CD4-positive, alpha-beta memory T cell (primary cell): ENCODE data around the gene RAPGEF3. TPM values are rescaled to one million over a fixed set of nuclear protein-coding genes. Genes with fewer than 3 reads are reported as not detected.

Experiments
- CTCF ChIA-PET: fragments of 350-600 bp; sonication (Branson Sonifier 250); formaldehyde crosslinking; loops from one replicate; lab custom pipeline; 2021; ENCODE audit warnings: inconsistent platforms; ENCODE audit not compliant: partially characterized antibody; lab: Charles Lee
- POLR2A ChIA-PET: fragments of 350-600 bp; sonication (Branson Sonifier 250); formaldehyde crosslinking; loops from one replicate; lab custom pipeline; 2021; ENCODE audit not compliant: partially characterized antibody; lab: Charles Lee
- DNase-seq, 5 donors: peaks; one replicate each; pipeline versions ENCODE4 v3.0.0 to v3.0.0-alpha.2; 2020 to 2022; ENCODE audit warnings: mixed read lengths in 1 of 5
- H3K27ac ChIP-seq: one replicate; pipeline ENCODE4 v1.7.0; 2013; ENCODE audit warnings: low read depth, low read length
- H3K27me3 ChIP-seq: 2 replicates; pipeline ENCODE4 v1.7.0; 2013; ENCODE audit warnings: mild to moderate bottlenecking, low read length, moderate library complexity; ENCODE audit not compliant: insufficient read depth
- H3K36me3 ChIP-seq: 2 replicates; pipeline ENCODE4 v1.7.0; 2013; ENCODE audit warnings: mild to moderate bottlenecking, low read length, moderate library complexity; ENCODE audit not compliant: insufficient read depth
- H3K4me1 ChIP-seq: 2 replicates; pipeline ENCODE4 v1.7.0; 2013; ENCODE audit warnings: mild to moderate bottlenecking, low read length, moderate library complexity; ENCODE audit not compliant: insufficient read depth
- H3K4me3 ChIP-seq, 2 donors: one replicate each; pipeline ENCODE4 v1.7.0; 2013; ENCODE audit warnings: low read length in 2 of 2, mild to moderate bottlenecking in 1 of 2
- H3K9me3 ChIP-seq, 2 donors: one replicate each; pipeline ENCODE4 v1.7.0; 2013; ENCODE audit warnings: low read length in 2 of 2, control low read depth in 1 of 2; ENCODE audit not compliant: control insufficient read depth in 1 of 2
- H3K27ac Mint-ChIP-seq, 7 donors: one replicate each; pipeline ENCODE4 v1.8.0; 2020 to 2021; ENCODE audit warnings: mixed read lengths in 7 of 7, mild to moderate bottlenecking in 6 of 7, inconsistent platforms in 3 of 7, moderate library complexity in 3 of 7
- H3K27me3 Mint-ChIP-seq, 2 donors: one replicate each; pipeline ENCODE4 v1.8.0; 2020 to 2021; ENCODE audit warnings: mixed read lengths in 2 of 2
- H3K36me3 Mint-ChIP-seq, 2 donors: one replicate each; pipeline ENCODE4 v1.8.0; 2020 to 2021; ENCODE audit warnings: mixed read lengths in 2 of 2, inconsistent platforms in 1 of 2, mild to moderate bottlenecking in 1 of 2
- H3K4me1 Mint-ChIP-seq, 4 donors: one replicate each; pipeline ENCODE4 v1.8.0; 2020 to 2021; ENCODE audit warnings: mixed read lengths in 4 of 4, mild to moderate bottlenecking in 1 of 4
- H3K4me3 Mint-ChIP-seq, 8 donors: one replicate each; pipeline ENCODE4 v1.8.0; 2020 to 2021; ENCODE audit warnings: mixed read lengths in 8 of 8, mild to moderate bottlenecking in 7 of 8, moderate library complexity in 6 of 8, inconsistent platforms in 3 of 8
- H3K9me3 Mint-ChIP-seq, 8 donors: one replicate each; pipeline ENCODE4 v1.8.0; 2020 to 2021; ENCODE audit warnings: mixed read lengths in 8 of 8, mild to moderate bottlenecking in 5 of 8, inconsistent platforms in 3 of 8, moderate library complexity in 1 of 8
- intact Hi-C: fragments of 100-400 bp; cut with micrococcal nuclease; formaldehyde crosslinking; loops from one replicate; pipeline ENCODE4 v1.15.1; 2023
- polyA plus RNA-seq, 2 donors: library from polyadenylated mRNA; unstranded; fragments of 300-500 nt; fragmentation: Illumina TruSeq; gene quantifications; one replicate each; pipeline ENCODE4 v1.2.3, GENCODE V29; 2021
- total RNA-seq, 2 experiments: library from RNA; stranded (reverse); gene quantifications; one replicate each; pipeline ENCODE4 v1.2.3, GENCODE V29; 2021

RAPGEF3 gene
- total and polyA plus RNA-seq, 4 experiments from 2014 or later, result 0.14 to 0.39 (median 0.15) TPM; not detected in 1

DNA sequence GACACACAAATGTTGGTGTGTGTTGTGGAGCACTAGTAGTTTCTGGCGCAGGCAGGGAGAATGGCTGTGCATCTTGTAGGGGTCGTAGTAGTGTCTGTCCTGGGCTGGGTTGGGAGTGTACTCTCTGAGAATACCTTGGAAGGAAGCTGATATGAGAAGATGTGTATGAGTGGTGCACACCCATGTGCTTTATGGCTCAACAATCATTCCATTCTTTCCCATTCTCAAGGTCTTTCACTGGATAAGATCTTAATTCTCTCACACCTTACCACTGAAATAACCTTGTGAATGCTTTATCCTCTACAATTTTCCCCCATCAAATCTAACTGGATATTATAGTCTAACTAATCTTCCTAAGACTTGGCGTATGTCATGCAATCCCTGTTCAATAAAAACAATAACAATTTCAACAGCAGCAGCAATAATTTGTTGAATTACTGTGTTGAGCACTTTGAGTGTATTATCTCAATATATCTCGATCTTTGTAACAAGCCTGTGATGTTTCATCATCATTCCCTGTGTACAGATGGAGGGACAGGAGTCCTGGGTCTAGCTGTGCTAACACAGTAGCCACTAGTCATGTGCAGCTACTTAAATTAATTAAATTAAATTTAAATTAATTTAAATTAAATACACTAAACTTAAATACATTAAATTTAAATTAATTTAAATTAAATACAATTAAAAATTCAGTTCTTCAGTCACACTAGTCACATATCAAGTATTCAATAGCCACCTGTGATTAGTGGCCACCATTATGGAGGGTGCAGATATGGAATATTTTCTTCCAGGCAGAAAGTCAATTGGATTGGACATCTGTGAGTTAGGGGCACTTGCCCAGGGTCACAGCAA, 10.8 kb upstream of the RAPGEF3 start:
- no peaks in the 10 kb centered on the region for H3K36me3 ChIP-seq
- H3K4me1 ChIP-seq, result peaks cover 14% of the 10 kb centered on the region
- intact Hi-C loops, result no loop called here
- H3K9me3 ChIP-seq, result no peaks in the 10 kb centered on the region
- no peak overlapping the region for H3K4me3 ChIP-seq
- no peak overlapping the region for H3K4me3 Mint-ChIP-seq
- no peak overlapping the region for H3K27ac ChIP-seq
- peaks cover 0 to 2% (median 0%) of the 10 kb centered on the region in 8 donors for H3K9me3 Mint-ChIP-seq
- H3K36me3 Mint-ChIP-seq, result no peaks in the 10 kb centered on the region
- ChIA-PET POLR2A (interaction anchor here (0.8 to 1.5 kb wide), 4 partner anchors 25 to 51 kb away, joined by 3 read pairs; no protein-coding TSS in a partner anchor), CTCF (interaction anchor here (0.5 to 20.2 kb wide), 14 partner anchors 7 to 683 kb away, joined by 3 to 671 read pairs (median 7); partner anchors contain the start of genes RAPGEF3 and RPAP3)
- peaks cover 9 to 27% (median 17%) of the 10 kb centered on the region in 4 donors for H3K4me1 Mint-ChIP-seq
- no peaks in the 10 kb centered on the region for H3K27me3 Mint-ChIP-seq
- no peak for DNase-seq
- no peak overlapping the region for H3K27ac Mint-ChIP-seq
- H3K27me3 ChIP-seq, result no peaks in the 10 kb centered on the region

DNA sequence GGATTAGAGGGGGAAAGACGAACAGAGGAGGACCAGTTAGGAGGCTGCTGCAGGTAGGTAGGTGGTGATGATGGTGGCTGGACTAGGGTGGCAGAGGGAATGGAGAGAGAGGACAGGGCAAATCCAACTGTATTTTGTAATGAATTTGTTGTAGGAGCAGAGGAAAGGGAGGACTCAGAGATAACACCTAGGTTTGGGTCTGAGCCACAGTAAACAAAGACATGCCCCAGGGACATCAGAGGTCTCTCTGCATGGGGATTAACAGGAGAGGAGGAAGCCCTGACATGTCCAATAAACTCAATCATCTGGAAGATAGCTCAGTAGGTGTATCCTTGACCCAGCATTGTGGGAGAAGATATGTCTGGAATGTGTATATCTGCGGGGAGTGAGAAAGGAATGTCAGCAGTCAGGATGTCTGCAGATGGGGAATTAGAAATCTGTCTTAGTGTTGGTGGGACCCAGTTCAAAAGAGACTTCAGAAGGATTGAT, 9.7 kb upstream of the RAPGEF3 start:
- Histone ChIP-seq H3K4me1 (peaks cover 5% of the 10 kb centered on the region), H3K36me3 (no peaks in the 10 kb centered on the region), H3K9me3 (no peaks in the 10 kb centered on the region), H3K27me3 (no peaks in the 10 kb centered on the region), H3K27ac (no peak overlapping the region), H3K4me3 (no peak overlapping the region)
- intact Hi-C loops, result no loop called here
- no peaks in the 10 kb centered on the region for H3K36me3 Mint-ChIP-seq
- no peak for DNase-seq
- CTCF ChIA-PET, result interaction anchor here (0.6 to 20.2 kb wide), 13 partner anchors 8 to 103 kb away, joined by 3 to 671 read pairs (median 15); partner anchors contain the start of genes RAPGEF3 and RPAP3
- H3K9me3 Mint-ChIP-seq, result peaks cover 0 to 2% (median 0%) of the 10 kb centered on the region in 8 donors
- H3K4me3 Mint-ChIP-seq, result no peak overlapping the region
- H3K27me3 Mint-ChIP-seq, result no peaks in the 10 kb centered on the region
- peaks cover 6 to 18% (median 10%) of the 10 kb centered on the region in 4 donors for H3K4me1 Mint-ChIP-seq
- H3K27ac Mint-ChIP-seq, result no peak overlapping the region
- POLR2A ChIA-PET, result interaction anchor here (0.8 to 2.2 kb wide), 5 partner anchors 24 to 65 kb away, joined by 3 to 6 read pairs (median 3); no protein-coding TSS in a partner anchor

DNA sequence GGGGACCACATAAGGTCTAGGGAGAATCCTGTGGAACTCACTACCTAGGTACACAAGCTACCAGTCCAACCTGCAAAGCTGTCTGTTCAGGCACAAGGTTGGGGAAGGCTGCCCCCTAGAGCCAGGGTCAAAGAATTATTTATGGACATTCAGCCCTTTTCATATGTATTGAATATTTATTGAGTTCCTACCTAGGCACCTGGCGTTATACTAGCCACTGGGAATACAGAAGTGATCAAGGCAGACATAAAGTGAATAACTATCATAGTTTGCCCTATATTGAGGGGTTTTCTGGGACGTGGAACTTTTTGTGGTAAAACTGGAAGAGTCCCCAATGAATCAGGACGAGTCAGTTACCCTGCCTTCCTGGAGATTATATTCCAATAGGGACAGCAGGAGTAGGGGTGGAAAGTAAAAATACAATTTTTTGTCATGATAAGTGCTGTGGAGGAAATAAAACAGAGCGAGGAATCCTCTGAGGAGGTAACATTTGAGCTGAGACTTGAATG, 8.6 kb upstream of the RAPGEF3 start:
- Histone ChIP-seq H3K4me3 (no peak overlapping the region), H3K27ac (no peak overlapping the region), H3K9me3 (no peaks in the 10 kb centered on the region), H3K36me3 (no peaks in the 10 kb centered on the region), H3K27me3 (no peaks in the 10 kb centered on the region), H3K4me1 (peaks cover under 1% of the 10 kb centered on the region)
- CTCF ChIA-PET, result interaction anchor here (0.6 to 20.2 kb wide), 21 partner anchors 9 to 180 kb away, joined by 3 to 671 read pairs (median 5); partner anchors contain the start of genes RAPGEF3 and RPAP3
- DNase-seq, result peak; percentile 61 to 72 (median 67)
- H3K36me3 Mint-ChIP-seq, result no peaks in the 10 kb centered on the region
- POLR2A ChIA-PET, result interaction anchor here (1.0 to 2.2 kb wide), 7 partner anchors 23 to 72 kb away, joined by 3 to 20 read pairs (median 4); no protein-coding TSS in a partner anchor
- intact Hi-C loops, result loop anchor here (1.0 kb wide), 3 partner anchors 23 to 116 kb away; no protein-coding TSS in a partner anchor
- peaks cover 4 to 14% (median 6%) of the 10 kb centered on the region in 4 donors for H3K4me1 Mint-ChIP-seq
- peaks cover 0 to 2% (median 0%) of the 10 kb centered on the region in 8 donors for H3K9me3 Mint-ChIP-seq
- H3K4me3 Mint-ChIP-seq, result no peak overlapping the region
- peak overlapping the region in 1 of 7 donors; percentile 7 for H3K27ac Mint-ChIP-seq
- H3K27me3 Mint-ChIP-seq, result no peaks in the 10 kb centered on the region

DNA sequence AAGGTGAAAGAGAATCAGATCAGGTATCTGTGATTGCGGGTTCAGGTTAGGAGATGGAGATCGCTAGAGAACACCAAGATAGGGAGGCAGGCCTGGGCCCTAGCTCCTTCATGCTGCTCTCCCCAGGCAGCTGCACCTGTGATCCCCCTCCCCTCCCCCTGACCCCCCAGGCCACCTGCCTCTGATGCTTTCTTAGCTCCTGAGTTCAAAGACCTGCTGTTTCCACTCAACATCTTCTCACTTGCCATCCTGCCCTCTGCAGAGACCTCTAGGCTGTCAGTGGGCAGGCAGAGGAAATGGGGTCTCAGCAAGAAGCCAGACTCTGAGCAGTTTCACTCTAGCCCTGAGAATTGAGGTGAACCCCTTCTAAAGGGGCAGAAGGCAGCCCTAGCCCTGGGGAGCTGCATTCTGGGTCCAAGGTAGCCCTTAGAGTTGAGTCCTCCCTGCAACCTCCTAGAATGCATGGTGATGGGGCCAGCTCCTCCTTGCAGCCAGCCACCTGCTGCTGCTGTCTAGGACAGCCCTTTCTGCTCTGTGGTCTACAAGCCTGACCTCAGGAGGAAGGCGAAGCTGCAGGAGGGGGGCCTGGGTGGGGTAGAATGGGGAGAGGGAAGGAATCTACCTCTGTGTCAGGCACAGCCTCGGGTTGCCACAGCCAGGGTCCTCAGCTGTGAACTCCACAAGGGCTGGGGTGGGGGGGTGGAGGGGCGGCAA, 8.0 kb upstream of the RAPGEF3 start:
- Mint-ChIP-seq H3K4me1 (peaks cover 4 to 13% (median 5%) of the 10 kb centered on the region in 4 donors), H3K36me3 (no peaks in the 10 kb centered on the region), H3K4me3 (no peak overlapping the region), H3K9me3 (peaks cover 0 to 2% (median 0%) of the 10 kb centered on the region in 8 donors), H3K27ac (peak overlapping the region in 2 of 7 donors; percentile 7 to 64), H3K27me3 (no peaks in the 10 kb centered on the region)
- Histone ChIP-seq H3K27me3 (no peaks in the 10 kb centered on the region), H3K36me3 (no peaks in the 10 kb centered on the region), H3K27ac (no peak overlapping the region), H3K9me3 (no peaks in the 10 kb centered on the region), H3K4me1 (no peaks in the 10 kb centered on the region), H3K4me3 (no peak overlapping the region)
- ChIA-PET POLR2A (interaction anchor here (0.8 to 2.2 kb wide), 8 partner anchors 10 to 72 kb away, joined by 3 to 20 read pairs (median 4); no protein-coding TSS in a partner anchor), CTCF (interaction anchor here (0.6 to 20.2 kb wide), 21 partner anchors 8 to 181 kb away, joined by 3 to 671 read pairs (median 5); partner anchors contain the start of genes ENDOU, RAPGEF3 and RPAP3)
- intact Hi-C loops, result loop anchor here (1.0 kb wide), 3 partner anchors 22 to 115 kb away; no protein-coding TSS in a partner anchor
- DNase-seq, result no peak

DNA sequence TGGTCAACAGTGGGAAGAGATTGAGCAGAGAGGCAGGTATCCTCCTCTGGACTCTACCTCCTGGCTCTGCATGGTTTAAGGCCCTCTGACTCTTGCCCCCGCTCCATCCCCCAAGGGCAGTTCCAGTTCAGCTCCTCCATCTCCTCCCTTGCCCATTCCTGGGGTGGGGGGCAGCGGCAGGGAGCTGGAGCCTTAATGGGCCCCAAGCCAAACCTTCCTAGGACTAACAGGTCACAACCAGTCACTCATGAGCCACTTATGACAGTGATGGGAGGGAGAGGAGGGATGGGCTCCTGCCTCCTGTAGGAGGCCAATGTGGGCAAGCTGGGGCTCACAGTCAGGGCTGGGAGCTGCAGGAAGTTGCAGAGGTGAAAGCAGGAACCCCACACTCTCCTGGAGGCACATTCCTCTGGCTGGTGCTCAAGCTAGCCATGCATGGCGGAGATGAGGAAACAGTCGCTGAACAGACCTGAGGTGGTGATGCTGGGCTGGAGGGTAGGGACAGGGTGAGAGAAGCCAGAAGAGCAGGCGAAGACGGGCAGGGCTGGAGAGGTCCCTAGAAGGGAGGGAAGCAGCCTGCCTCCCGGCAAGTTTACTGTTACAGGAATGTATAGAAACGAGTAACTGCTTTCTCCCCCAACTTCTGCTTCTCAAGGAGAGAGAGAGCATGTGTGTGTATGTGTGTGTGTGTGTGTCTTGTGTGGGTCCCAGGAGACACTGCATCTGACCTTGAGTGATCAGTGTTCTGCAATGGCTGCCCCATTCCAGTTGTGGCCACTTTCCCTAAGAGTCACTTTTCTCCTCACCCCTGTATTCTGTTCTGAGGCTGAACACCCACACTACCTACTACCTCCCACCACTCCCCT, 5.0 kb upstream of the RAPGEF3 start:
- intact Hi-C loops, result no loop called here
- H3K27ac Mint-ChIP-seq, result peak overlapping the region in 1 of 7 donors; percentile 64
- no peak overlapping the region for H3K4me3 ChIP-seq
- H3K4me1 ChIP-seq, result peaks cover 9% of the 10 kb centered on the region
- no peaks in the 10 kb centered on the region for H3K36me3 Mint-ChIP-seq
- CTCF ChIA-PET, result interaction anchor here (0.8 to 11.9 kb wide), 5 partner anchors 6 to 75 kb away, joined by 3 to 270 read pairs (median 5); partner anchors contain the start of gene SLC48A1
- H3K27me3 Mint-ChIP-seq, result no peaks in the 10 kb centered on the region
- H3K9me3 ChIP-seq, result no peaks in the 10 kb centered on the region
- H3K9me3 Mint-ChIP-seq, result peaks cover 0 to 2% (median 0%) of the 10 kb centered on the region in 8 donors
- DNase-seq, result no peak
- H3K4me1 Mint-ChIP-seq, result peaks cover 4 to 13% (median 6%) of the 10 kb centered on the region in 4 donors
- no peak overlapping the region for H3K4me3 Mint-ChIP-seq
- POLR2A ChIA-PET, result interaction anchor here (2.6 kb wide), 1 partner anchor 9 kb away, joined by 6 read pairs; the partner anchor contains the start of gene SLC48A1
- no peaks in the 10 kb centered on the region for H3K27me3 ChIP-seq
- no peak overlapping the region for H3K27ac ChIP-seq
- no peaks in the 10 kb centered on the region for H3K36me3 ChIP-seq
